Neural cell (in vitro differentiated cells): Measurements from ENCODE around the gene SHROOM4. TPM values are rescaled to one million over a fixed set of nuclear protein-coding genes. Genes with fewer than 3 reads are reported as not detected.

Source experiments
- H2AFZ ChIP-seq: fragments of 200-600, 300-800 bp; sonication (generic), shearing (Covaris generic); 2 replicates; pipeline ENCODE4 v1.6.0; 2014; ENCODE audit warnings: low read depth, mild to moderate bottlenecking, antibody characterized with exemption, low read length, moderate library complexity
- H3F3A ChIP-seq: fragments of 200-600 bp; shearing (Covaris generic); 2 replicates; pipeline ENCODE4 v1.6.1; 2016; ENCODE audit warnings: mild to moderate bottlenecking, moderate library complexity, mixed read lengths, antibody characterized with exemption, low read length; ENCODE audit not compliant: insufficient read depth, poor library complexity, severe bottlenecking
- H3K27ac ChIP-seq: fragments of 200-600, 300-800 bp; sonication (generic), shearing (Covaris generic); 2 replicates; pipeline ENCODE4 v1.5.1; 2014; ENCODE audit warnings: mild to moderate bottlenecking, low read length, moderate library complexity
- H3K27me3 ChIP-seq: fragments of 300-800, 200-600 bp; sonication (generic), shearing (Covaris generic); 2 replicates; pipeline ENCODE4 v1.6.0; 2014; ENCODE audit warnings: mild to moderate bottlenecking, low read depth, low read length, moderate library complexity; ENCODE audit not compliant: insufficient read depth
- H3K36me3 ChIP-seq: fragments of 300-800, 200-600 bp; sonication (generic), shearing (Covaris generic); 2 replicates; pipeline ENCODE4 v1.5.1; 2014; ENCODE audit warnings: mild to moderate bottlenecking, antibody characterized with exemption, low read length, moderate library complexity; ENCODE audit not compliant: insufficient read depth
- H3K4me2 ChIP-seq: fragments of 300-800, 200-600 bp; sonication (generic), shearing (Covaris generic); 2 replicates; pipeline ENCODE4 v1.6.0; 2014; ENCODE audit warnings: mild to moderate bottlenecking, low read length
- H3K4me3 ChIP-seq: fragments of 300-800, 200-600 bp; sonication (generic), shearing (Covaris generic); 2 replicates; pipeline ENCODE4 v1.5.1; 2014; ENCODE audit warnings: mild to moderate bottlenecking, low read length, moderate library complexity
- H3K79me2 ChIP-seq: fragments of 200-600 bp; shearing (Covaris generic); replicated peaks from 2 replicates; pipeline ENCODE4 v1.6.0; 2014; ENCODE audit warnings: mild to moderate bottlenecking, low read length, moderate library complexity; ENCODE audit not compliant: insufficient read depth
- H3K9ac ChIP-seq: fragments of 300-800, 200-600 bp; sonication (generic), shearing (Covaris generic); 2 replicates; pipeline ENCODE4 v1.6.1; 2016; ENCODE audit warnings: mild to moderate bottlenecking, low read length, mixed read lengths
- H3K9me2 ChIP-seq: fragments of 200-600 bp; shearing (Covaris generic); 2 replicates; pipeline ENCODE4 v1.6.1; 2016; ENCODE audit warnings: mild to moderate bottlenecking, low read length, mixed read lengths; ENCODE audit not compliant: insufficient read depth
- H3K9me3 ChIP-seq: fragments of 200-600, 300-800 bp; sonication (generic), shearing (Covaris generic); 2 replicates; pipeline ENCODE4 v1.6.1; 2016; ENCODE audit warnings: mild to moderate bottlenecking, mixed run types, low read length, moderate library complexity, mixed read lengths
- H4K20me1 ChIP-seq: fragments of 200-600 bp; shearing (Covaris generic); 2 replicates; pipeline ENCODE4 v1.6.1; 2016; ENCODE audit warnings: mild to moderate bottlenecking, mixed run types; ENCODE audit not compliant: insufficient read depth
- CTCF ChIP-seq: fragments of 450-650 bp; IDR thresholded peaks from 2 replicates; pipeline ENCODE4 v1.5.1; 2014; ENCODE audit warnings: antibody characterized with exemption, mild to moderate bottlenecking, moderate library complexity; ENCODE audit not compliant: poor library complexity, severe bottlenecking
- EP300 ChIP-seq: fragments of 450-650 bp; conservative IDR thresholded peaks from 2 replicates; pipeline ENCODE4 v1.6.1; 2014; ENCODE audit warnings: antibody characterized with exemption, mild to moderate bottlenecking, moderate library complexity; ENCODE audit not compliant: poor library complexity, severe bottlenecking
- EZH2 ChIP-seq: fragments of 200-600, 300-800 bp; shearing (Covaris generic), sonication (generic); IDR thresholded peaks from 2 replicates; pipeline ENCODE4 v1.6.1; 2014; ENCODE audit warnings: antibody characterized with exemption, low read length, borderline replicate concordance, mild to moderate bottlenecking; ENCODE audit not compliant: insufficient read depth, poor library complexity, severe bottlenecking
- MXI1 ChIP-seq: fragments of 450-650 bp; conservative IDR thresholded peaks from 2 replicates; pipeline ENCODE4 v1.6.1; 2014; ENCODE audit warnings: antibody characterized with exemption, mild to moderate bottlenecking; ENCODE audit not compliant: poor library complexity, severe bottlenecking
- POLR2AphosphoS5 ChIP-seq: IDR thresholded peaks from 2 replicates; pipeline ENCODE4 v1.6.1; 2012
- RAD21 ChIP-seq: fragments of 450-650 bp; conservative IDR thresholded peaks from 2 replicates; pipeline ENCODE4 v1.6.1; 2014; ENCODE audit warnings: antibody characterized with exemption, mild to moderate bottlenecking, moderate library complexity
- REST ChIP-seq: IDR thresholded peaks from 2 replicates; pipeline ENCODE4 v1.6.1; 2012; ENCODE audit warnings: borderline replicate concordance
- SMC3 ChIP-seq: fragments of 450-650 bp; conservative IDR thresholded peaks from 2 replicates; pipeline ENCODE4 v1.6.1; 2014; ENCODE audit warnings: antibody characterized with exemption, mild to moderate bottlenecking, moderate library complexity; ENCODE audit not compliant: poor library complexity
- TAF1 ChIP-seq: IDR thresholded peaks from 2 replicates; pipeline ENCODE4 v1.6.1; 2012; ENCODE audit warnings: low read depth
- polyA plus RNA-seq: library from polyadenylated mRNA; depleted of rRNA; stranded (reverse); fragments of >200 nt; gene quantifications from 2 replicates; pipeline ENCODE4 v1.2.3, GENCODE V29; 2014

Gene SHROOM4
- polyA plus RNA-seq, 1 donor from 2014 or later: 1.4 TPM

- H3K27me3 ChIP-seq: no peaks in the 10 kb centered on the region
- no peak overlapping the region for H3K27ac ChIP-seq
- TF ChIP-seq REST (no peak), EP300 (no peak), MXI1 (no peak)
- H3K9me2 ChIP-seq: no peaks in the 10 kb centered on the region
- H3K9me3 ChIP-seq: no peaks in the 10 kb centered on the region
- H3K4me2 ChIP-seq: no peak overlapping the region
- H4K20me1 ChIP-seq: no peaks in the 10 kb centered on the region
- H3K79me2 ChIP-seq: no peaks in the 10 kb centered on the region
- no peaks in the 10 kb centered on the region for H3K36me3 ChIP-seq
- no peaks in the 10 kb centered on the region for H3F3A ChIP-seq
- H3K4me3 ChIP-seq: no peak overlapping the region
- no peak overlapping the region for H3K9ac ChIP-seq
- no peak overlapping the region for H2AFZ ChIP-seq
Observed at GRCh38 chrX:50751091-50751490, 62.9 kb downstream of the SHROOM4 start.

- H3K36me3 ChIP-seq: no peaks in the 10 kb centered on the region
- no peaks in the 10 kb centered on the region for H3K9me3 ChIP-seq
- H3K27ac ChIP-seq: no peak overlapping the region
- H3K9ac ChIP-seq: no peak overlapping the region
- H3K4me2 ChIP-seq: no peak overlapping the region
- TF ChIP-seq MXI1 (no peak), EP300 (no peak), TAF1 (no peak), SMC3 (no peak), RAD21 (no peak), EZH2 (no peak), POLR2AphosphoS5 (no peak), REST (no peak), CTCF (no peak)
- no peaks in the 10 kb centered on the region for H3K9me2 ChIP-seq
- no peak overlapping the region for H2AFZ ChIP-seq
- no peaks in the 10 kb centered on the region for H3F3A ChIP-seq
- no peaks in the 10 kb centered on the region for H3K27me3 ChIP-seq
- no peaks in the 10 kb centered on the region for H4K20me1 ChIP-seq
- no peaks in the 10 kb centered on the region for H3K79me2 ChIP-seq
- H3K4me3 ChIP-seq: no peak overlapping the region
Observed at GRCh38 chrX:50747471-50747900, 66.5 kb downstream of the SHROOM4 start.
